ENCODE measurements around the gene NOS1AP.

DNA sequence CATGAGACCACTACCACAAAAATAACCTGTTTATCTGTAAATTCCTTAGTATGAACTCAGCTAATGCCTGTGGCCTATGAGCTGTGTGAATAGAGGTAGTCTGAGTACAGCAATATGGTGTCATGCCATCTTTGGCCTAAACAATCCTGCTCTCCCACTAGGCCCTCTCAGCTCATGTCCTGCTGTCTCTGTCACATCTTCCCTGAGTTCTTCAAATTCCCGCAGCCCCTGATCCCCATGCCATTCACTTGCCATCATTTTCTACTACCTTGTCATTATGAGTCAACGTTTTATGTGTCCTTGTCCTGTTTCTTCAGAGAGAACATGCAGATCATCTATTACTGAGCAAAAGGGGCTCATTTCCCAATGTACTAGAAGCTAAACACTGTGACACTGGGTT, 181.6 kb downstream of the NOS1AP start:
- TF ChIP-seq EZH2phosphoT487 (IDR thresholded peaks at IDR 0.05; ENCODE audit: borderline replicate concordance, low read length), result no peak
- TF ChIP-seq, protein P1, sequence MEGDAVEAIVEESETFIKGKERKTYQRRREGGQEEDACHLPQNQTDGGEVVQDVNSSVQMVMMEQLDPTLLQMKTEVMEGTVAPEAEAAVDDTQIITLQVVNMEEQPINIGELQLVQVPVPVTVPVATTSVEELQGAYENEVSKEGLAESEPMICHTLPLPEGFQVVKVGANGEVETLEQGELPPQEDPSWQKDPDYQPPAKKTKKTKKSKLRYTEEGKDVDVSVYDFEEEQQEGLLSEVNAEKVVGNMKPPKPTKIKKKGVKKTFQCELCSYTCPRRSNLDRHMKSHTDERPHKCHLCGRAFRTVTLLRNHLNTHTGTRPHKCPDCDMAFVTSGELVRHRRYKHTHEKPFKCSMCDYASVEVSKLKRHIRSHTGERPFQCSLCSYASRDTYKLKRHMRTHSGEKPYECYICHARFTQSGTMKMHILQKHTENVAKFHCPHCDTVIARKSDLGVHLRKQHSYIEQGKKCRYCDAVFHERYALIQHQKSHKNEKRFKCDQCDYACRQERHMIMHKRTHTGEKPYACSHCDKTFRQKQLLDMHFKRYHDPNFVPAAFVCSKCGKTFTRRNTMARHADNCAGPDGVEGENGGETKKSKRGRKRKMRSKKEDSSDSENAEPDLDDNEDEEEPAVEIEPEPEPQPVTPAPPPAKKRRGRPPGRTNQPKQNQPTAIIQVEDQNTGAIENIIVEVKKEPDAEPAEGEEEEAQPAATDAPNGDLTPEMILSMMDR (conservative IDR thresholded peaks at IDR 0.05; ENCODE audit: low read depth, low read length), result no peak
